ENCODE results near the gene THAP4.

THAP4 gene

GRCh38 chr2:241637795-241638660 is 1.1 kb upstream of the THAP4 start:
- peak; percentile 38 for DNase-seq

GRCh38 chr2:241636182-241637017 is 558 bp downstream of the THAP4 start:
- DNase-seq: no peak

- DNase-seq: no peak
Measured at GRCh38 chr2:241635756-241636155, 1.2 kb downstream of the THAP4 start.

GRCh38 chr2:241633561-241633960 is 3.4 kb downstream of the THAP4 start:
- DNase-seq: no peak

- DNase-seq: no peak
Measured at GRCh38 chr2:241632478-241633325, 4.3 kb downstream of the THAP4 start.

GRCh38 chr2:241629762-241630435 is 7.1 kb downstream of the THAP4 start:
- DNase-seq: no peak

- no peak for DNase-seq
Measured at GRCh38 chr2:241627675-241628074, 9.3 kb downstream of the THAP4 start.

GRCh38 chr2:241620419-241620769 is 16.6 kb downstream of the THAP4 start:
- no peak for DNase-seq

- DNase-seq: no peak
Measured at GRCh38 chr2:241619597-241620418, 17.1 kb downstream of the THAP4 start.

GRCh38 chr2:241618829-241619228 is 18.1 kb downstream of the THAP4 start:
- no peak for DNase-seq

- no peak for DNase-seq
Measured at GRCh38 chr2:241618296-241618805, 18.6 kb downstream of the THAP4 start.

GRCh38 chr2:241617431-241618154 is 19.4 kb downstream of the THAP4 start:
- DNase-seq: no peak

GRCh38 chr2:241616168-241617125 is 20.5 kb downstream of the THAP4 start:
- DNase-seq: no peak

- no peak for DNase-seq
Measured at GRCh38 chr2:241615522-241616052, 21.4 kb downstream of the THAP4 start.

- no peak for DNase-seq
Measured at GRCh38 chr2:241615041-241615440, 21.9 kb downstream of the THAP4 start.

GRCh38 chr2:241613017-241613780 is 23.8 kb downstream of the THAP4 start:
- DNase-seq: no peak

- no peak for DNase-seq
Measured at GRCh38 chr2:241612156-241613016, 24.6 kb downstream of the THAP4 start.
